Immature natural killer cell (primary cell): Measurements from ENCODE around the gene CYP27A1. TPM values are rescaled to one million over a fixed set of nuclear protein-coding genes. Genes with fewer than 3 reads are reported as not detected.
A peak's percentile ranks its signal among the peaks of the same experiment; 100 is the strongest.

Source experiments
- DNase-seq, 3 donors: peaks; one replicate each; pipeline ENCODE4 v3.0.0; 2022; ENCODE audit warnings: mixed read lengths in 1 of 3
- H3K27ac Mint-ChIP-seq, 6 donors: one replicate each; pipeline ENCODE4 v1.8.0; 2020; ENCODE audit warnings: mixed read lengths in 6 of 6, mild to moderate bottlenecking in 5 of 6, inconsistent platforms in 4 of 6, moderate library complexity in 3 of 6
- H3K27me3 Mint-ChIP-seq, 3 donors: one replicate each; pipeline ENCODE4 v1.8.0; 2020 to 2021; ENCODE audit warnings: low read depth in 3 of 3, mild to moderate bottlenecking in 3 of 3, mixed read lengths in 3 of 3, moderate library complexity in 3 of 3, inconsistent platforms in 1 of 3
- H3K36me3 Mint-ChIP-seq, 3 donors: one replicate each; pipeline ENCODE4 v1.8.0; 2020; ENCODE audit warnings: mixed read lengths in 3 of 3, inconsistent platforms in 2 of 3, mild to moderate bottlenecking in 2 of 3
- H3K4me1 Mint-ChIP-seq, 2 donors: one replicate each; pipeline ENCODE4 v1.8.0; 2020; ENCODE audit warnings: inconsistent platforms in 2 of 2, mild to moderate bottlenecking in 2 of 2, mixed read lengths in 2 of 2, moderate library complexity in 1 of 2
- H3K4me3 Mint-ChIP-seq, 5 donors: one replicate each; pipeline ENCODE4 v1.8.0; 2020; ENCODE audit warnings: mild to moderate bottlenecking in 5 of 5, mixed read lengths in 5 of 5, inconsistent platforms in 3 of 5, moderate library complexity in 3 of 5
- H3K9me3 Mint-ChIP-seq, 6 donors: one replicate each; pipeline ENCODE4 v1.8.0; 2020; ENCODE audit warnings: mild to moderate bottlenecking in 6 of 6, mixed read lengths in 6 of 6, inconsistent platforms in 4 of 6, moderate library complexity in 3 of 6
- polyA plus RNA-seq, 3 donors: library from polyadenylated mRNA; unstranded; fragments of 300-500 nt; fragmentation: Illumina TruSeq; gene quantifications; one replicate each; pipeline ENCODE4 v1.2.3, GENCODE V29; 2021

CYP27A1 gene
- polyA plus RNA-seq, 3 donors from 2014 or later: 0.34 to 0.60 TPM; not detected in 1

DNA sequence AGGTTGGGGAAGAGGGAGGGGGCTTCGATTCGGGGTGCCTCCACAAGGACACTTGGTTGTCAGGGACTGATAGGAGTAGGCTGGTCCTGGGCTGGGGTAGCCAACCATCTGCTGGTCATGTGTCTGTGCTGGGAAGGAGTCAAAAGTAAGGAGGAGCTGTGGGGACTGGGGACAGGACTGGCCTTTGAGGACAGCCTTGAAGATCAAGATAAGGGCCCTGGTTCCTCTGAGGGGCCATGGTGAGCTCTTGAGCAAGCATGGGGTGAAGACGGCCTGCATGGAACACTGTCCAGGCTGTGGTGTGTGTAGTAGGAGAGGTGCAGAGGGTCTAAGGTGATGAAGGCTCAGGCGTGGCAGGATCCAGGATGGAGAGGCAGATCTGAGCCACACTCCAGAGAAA, 1.7 kb downstream of the CYP27A1 start:
- DNase-seq: no peak
- Mint-ChIP-seq H3K4me1 (peaks cover 0 to 3% of the 10 kb centered on the region in 2 donors), H3K36me3 (peaks cover 3 to 7% (median 5%) of the 10 kb centered on the region in 3 donors), H3K27ac (no peak overlapping the region), H3K4me3 (no peak overlapping the region), H3K9me3 (peaks cover 0 to 4% (median 0%) of the 10 kb centered on the region in 6 donors), H3K27me3 (peaks cover 8 to 35% (median 28%) of the 10 kb centered on the region in 3 donors)

DNA sequence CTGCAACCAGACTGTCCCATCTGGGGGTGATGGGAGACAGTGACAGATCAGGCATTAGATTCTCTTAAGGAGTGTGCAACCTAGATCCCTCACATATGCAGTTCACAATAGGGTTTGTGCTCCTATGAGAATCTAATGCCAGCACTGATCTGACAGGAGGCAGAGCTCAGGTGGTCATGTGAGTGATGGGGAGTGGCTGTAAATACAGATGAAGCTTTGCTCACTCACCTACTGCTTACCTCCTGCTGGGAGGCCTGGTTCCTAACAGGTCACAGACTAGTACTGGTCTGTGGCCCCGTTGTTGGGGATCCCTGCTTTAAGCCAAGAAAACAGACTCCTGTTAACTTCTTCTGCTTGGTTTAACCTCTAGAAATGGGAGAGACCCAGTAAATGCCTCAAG, 3.2 kb downstream of the CYP27A1 start:
- Mint-ChIP-seq H3K27me3 (peaks cover 8 to 27% (median 24%) of the 10 kb centered on the region in 3 donors), H3K9me3 (peaks cover 0 to 4% (median 0%) of the 10 kb centered on the region in 6 donors), H3K4me3 (no peak overlapping the region), H3K36me3 (peaks cover 0 to 2% (median 0%) of the 10 kb centered on the region in 3 donors), H3K4me1 (peaks cover 0 to 3% of the 10 kb centered on the region in 2 donors), H3K27ac (no peak overlapping the region)
- DNase-seq: no peak

DNA sequence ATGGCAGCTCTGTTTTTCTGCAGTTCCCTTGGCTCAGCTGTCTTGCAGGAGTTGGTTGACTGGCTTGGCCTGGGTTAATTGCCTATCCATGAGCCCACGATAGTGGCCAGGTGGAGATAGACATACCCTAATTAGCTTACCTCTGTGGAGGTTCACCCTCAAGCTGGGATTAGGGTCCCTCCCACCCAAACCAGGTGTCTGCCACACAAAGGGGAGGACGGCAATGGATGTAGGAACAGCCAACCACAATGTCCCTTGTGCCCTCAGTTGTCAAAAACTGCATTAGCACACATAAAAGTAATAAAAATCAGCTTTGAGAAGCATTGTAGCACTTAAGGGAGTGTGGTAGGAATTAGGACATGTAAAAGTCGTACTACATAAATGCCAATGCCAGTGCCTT, 4.2 kb downstream of the CYP27A1 start:
- no peaks in the 10 kb centered on the region for H3K36me3 Mint-ChIP-seq
- H3K4me1 Mint-ChIP-seq: peaks cover 0 to 3% of the 10 kb centered on the region in 2 donors
- peaks cover 0 to 4% (median 0%) of the 10 kb centered on the region in 6 donors for H3K9me3 Mint-ChIP-seq
- peaks cover 8 to 24% (median 21%) of the 10 kb centered on the region in 3 donors for H3K27me3 Mint-ChIP-seq
- no peak for DNase-seq
- H3K27ac Mint-ChIP-seq: no peak overlapping the region
- no peak overlapping the region for H3K4me3 Mint-ChIP-seq

DNA sequence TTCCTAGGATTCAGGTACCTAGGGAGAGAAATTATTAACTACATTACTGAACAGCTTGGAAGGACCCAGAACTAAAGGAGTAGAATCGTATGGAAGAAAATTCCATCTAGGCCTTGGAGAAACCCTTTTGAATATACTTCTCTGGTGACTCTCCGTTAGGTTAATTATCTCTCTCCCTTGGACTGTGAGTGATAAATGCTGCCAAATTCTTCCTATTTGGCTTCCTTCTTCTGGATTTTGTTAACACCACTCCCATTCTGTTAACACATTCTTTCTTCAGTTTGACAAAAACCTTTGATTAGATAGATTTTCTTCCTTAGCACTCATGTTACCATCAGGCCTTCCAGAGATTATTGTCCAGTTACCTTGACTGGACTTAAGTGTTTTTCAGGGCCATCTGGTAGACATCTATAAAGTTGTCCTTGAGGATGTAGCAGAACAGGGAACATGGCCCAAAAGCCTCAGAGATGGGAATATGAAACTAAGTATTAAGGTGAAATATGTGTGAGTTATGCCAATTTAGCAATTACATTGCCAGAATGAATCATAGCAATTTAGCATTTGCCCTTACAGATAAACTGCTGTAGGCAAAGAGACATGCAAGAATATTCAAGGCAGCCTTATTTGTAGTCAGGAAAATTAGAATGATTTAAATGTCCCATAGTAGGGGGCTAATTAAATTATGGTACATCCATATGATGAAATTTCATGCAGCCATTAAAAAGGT, 6.7 kb downstream of the CYP27A1 start:
- Mint-ChIP-seq H3K4me3 (no peak overlapping the region), H3K9me3 (peaks cover 0 to 1% (median 0%) of the 10 kb centered on the region in 6 donors), H3K27me3 (peaks cover 2 to 11% (median 3%) of the 10 kb centered on the region in 3 donors), H3K27ac (no peak overlapping the region), H3K4me1 (no peaks in the 10 kb centered on the region), H3K36me3 (no peaks in the 10 kb centered on the region)
- DNase-seq: no peak

DNA sequence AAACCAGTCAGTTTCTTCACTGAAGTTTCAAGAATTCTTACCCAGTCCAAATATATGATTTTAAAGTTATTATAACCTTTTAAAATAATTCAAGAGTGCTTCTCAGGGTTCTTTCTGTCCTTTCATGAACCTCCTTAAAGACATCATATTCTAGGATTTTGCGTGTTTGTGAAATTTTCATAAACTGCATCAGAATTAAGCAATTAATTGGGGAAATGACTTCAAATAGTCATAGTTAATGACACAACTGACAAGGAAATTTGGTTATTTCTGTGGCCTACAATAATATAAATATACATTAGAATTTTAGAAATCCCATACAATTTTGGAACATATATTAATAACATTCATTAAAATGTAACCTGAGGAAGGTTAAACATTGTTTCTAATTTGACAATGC, 10.5 kb downstream of the CYP27A1 start:
- H3K9me3 Mint-ChIP-seq: no peaks in the 10 kb centered on the region
- peaks cover 3 to 6% (median 4%) of the 10 kb centered on the region in 3 donors for H3K27me3 Mint-ChIP-seq
- H3K4me1 Mint-ChIP-seq: no peaks in the 10 kb centered on the region
- no peak overlapping the region for H3K4me3 Mint-ChIP-seq
- no peak overlapping the region for H3K27ac Mint-ChIP-seq
- H3K36me3 Mint-ChIP-seq: no peaks in the 10 kb centered on the region
- DNase-seq: no peak

DNA sequence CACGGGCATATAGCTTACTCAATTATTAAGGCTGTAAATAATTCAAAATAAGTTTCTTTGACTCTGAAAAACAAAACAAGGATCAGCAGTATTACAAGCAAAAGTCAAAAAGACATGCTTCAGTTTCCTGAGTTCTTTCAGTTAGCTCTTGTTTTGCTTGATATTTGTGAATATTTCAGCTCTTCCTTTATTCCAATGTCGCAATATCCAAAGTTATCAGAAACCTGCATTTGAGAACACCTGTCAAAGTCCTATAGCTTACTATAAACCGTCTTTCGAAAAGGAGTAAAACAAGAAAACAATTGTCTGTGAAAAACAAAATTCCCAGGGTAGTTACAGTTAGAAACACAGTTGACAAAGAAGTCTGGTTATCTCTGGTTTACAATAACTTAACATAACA, 14.7 kb downstream of the CYP27A1 start:
- H3K27ac Mint-ChIP-seq: no peak overlapping the region
- no peaks in the 10 kb centered on the region for H3K9me3 Mint-ChIP-seq
- H3K27me3 Mint-ChIP-seq: peaks cover 2 to 5% (median 5%) of the 10 kb centered on the region in 3 donors
- no peak overlapping the region for H3K4me3 Mint-ChIP-seq
- H3K4me1 Mint-ChIP-seq: no peaks in the 10 kb centered on the region
- DNase-seq: no peak
- no peaks in the 10 kb centered on the region for H3K36me3 Mint-ChIP-seq

DNA sequence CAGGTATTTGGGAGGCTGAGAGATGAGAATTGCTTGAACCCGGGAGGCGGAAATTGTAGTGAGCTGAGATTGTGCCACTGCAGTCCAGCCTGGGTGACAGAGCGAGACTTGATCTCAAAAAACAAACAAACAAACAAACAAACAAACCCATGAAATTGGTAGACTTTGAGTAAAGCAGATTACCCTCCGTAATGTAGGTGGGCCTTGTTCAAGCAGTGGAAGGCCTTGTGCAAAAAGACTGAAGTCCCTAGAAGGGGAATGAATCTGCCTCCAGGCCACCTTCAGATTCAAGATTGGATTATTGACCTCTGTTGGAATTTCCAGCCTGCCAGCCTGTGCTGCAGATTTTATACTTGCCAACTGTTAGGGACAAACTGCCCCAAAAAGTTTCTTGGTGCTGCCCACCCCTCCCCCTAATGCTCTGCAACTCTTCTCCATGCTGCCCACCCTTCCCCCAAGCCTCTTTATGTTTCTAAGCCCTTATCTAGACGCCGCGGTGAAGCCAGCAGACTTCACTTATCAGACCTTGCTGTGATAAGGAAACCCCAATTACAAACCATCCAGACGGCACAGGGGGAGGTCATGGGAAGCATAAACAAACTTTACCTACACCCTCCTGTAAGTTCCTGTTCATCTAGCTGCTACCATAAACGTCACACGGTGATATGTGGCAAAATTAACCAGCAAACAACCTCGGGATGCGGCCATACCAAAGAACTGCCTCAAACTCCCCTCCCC, 17.0 kb downstream of the CYP27A1 start:
- H3K4me3 Mint-ChIP-seq: no peak overlapping the region
- H3K36me3 Mint-ChIP-seq: no peaks in the 10 kb centered on the region
- DNase-seq: no peak
- peaks cover 0 to under 1% (median 0%) of the 10 kb centered on the region in 6 donors for H3K9me3 Mint-ChIP-seq
- no peak overlapping the region for H3K27ac Mint-ChIP-seq
- peaks cover 4 to 5% of the 10 kb centered on the region in 2 donors for H3K4me1 Mint-ChIP-seq
- peaks cover 4 to 10% (median 6%) of the 10 kb centered on the region in 3 donors for H3K27me3 Mint-ChIP-seq

DNA sequence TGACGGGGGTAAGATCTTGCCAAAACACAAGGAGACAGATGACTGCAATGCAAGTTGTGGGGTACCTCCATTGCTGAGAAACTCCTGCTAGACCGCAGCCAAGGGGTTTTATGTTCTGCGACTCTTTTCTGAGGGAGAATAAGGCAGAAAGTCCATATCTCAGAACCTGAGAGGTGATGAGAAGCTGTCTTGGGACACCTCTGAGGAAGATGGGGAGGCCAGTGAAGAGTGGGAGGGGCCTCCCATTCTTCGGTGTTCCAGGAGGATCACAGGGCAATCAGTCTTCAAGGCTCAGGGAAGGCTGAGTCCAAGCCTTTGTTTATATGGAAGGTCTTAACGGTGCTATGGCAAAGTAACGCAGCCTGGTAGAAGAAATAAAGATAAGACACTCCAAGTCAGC, 18.0 kb downstream of the CYP27A1 start:
- Mint-ChIP-seq H3K4me1 (peaks cover 4 to 5% of the 10 kb centered on the region in 2 donors), H3K27me3 (peaks cover 9 to 15% (median 10%) of the 10 kb centered on the region in 3 donors), H3K36me3 (peaks cover 0 to 3% (median 0%) of the 10 kb centered on the region in 3 donors), H3K4me3 (no peak overlapping the region), H3K27ac (no peak overlapping the region), H3K9me3 (peaks cover 0 to 11% (median 7%) of the 10 kb centered on the region in 6 donors)
- no peak for DNase-seq

DNA sequence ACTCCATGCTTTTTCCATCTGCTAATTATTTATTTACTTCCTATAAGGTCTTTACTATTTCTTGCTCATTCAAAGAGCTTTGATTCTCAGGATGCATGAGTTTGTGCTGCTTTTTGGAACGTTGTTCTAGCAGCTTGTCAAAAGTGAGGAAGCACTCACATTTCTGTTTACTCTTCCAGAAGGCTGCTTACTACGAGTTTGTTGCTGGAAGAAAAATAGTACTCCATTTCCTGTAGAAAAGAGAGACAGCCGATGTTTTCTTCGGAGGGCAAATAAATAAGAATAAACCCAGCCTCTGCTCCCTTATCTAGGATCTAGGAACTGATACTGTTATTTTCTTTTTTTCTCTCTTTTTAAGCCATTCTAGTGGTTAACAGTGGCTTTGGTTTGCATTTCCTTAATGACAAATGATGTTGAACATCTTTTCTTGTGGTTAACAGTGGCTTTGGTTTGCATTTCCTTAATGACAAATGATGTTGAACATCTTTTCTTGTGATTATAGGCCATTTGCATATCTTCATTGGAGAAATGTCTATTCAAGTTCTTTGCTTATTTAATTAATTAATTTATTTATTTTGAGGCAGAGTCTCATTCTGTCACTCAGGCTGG, 20.5 kb downstream of the CYP27A1 start:
- H3K4me3 Mint-ChIP-seq: no peak overlapping the region
- peaks cover 0 to 7% (median 0%) of the 10 kb centered on the region in 3 donors for H3K36me3 Mint-ChIP-seq
- H3K4me1 Mint-ChIP-seq: peaks cover 4 to 5% of the 10 kb centered on the region in 2 donors
- peaks cover 10 to 16% (median 12%) of the 10 kb centered on the region in 3 donors for H3K27me3 Mint-ChIP-seq
- H3K9me3 Mint-ChIP-seq: peaks cover 0 to 17% (median 9%) of the 10 kb centered on the region in 6 donors
- no peak overlapping the region for H3K27ac Mint-ChIP-seq
- peak in 2 of 3 donors; percentile 0 to 13 for DNase-seq

DNA sequence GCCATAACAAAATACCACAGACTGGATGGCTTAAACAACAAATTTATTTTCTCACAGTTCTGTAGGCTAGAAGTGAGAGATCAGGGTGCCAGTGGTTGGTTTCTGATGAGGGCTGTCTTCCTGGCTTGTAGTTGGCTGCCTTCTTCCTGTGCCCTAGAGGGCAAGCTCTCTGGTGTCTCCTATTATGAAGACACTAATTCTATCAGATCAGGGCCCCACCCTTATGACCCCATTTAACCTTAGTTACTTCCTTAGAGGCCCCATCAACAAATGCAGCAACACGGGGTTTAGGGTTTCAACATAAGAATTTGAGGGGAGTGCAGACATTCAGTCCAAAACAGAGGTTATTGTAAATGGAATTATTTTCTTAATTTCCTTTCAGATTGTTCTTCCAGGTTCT, 22.9 kb downstream of the CYP27A1 start:
- Mint-ChIP-seq H3K36me3 (peaks cover 0 to 7% (median 0%) of the 10 kb centered on the region in 3 donors), H3K27me3 (peaks cover 7 to 22% (median 13%) of the 10 kb centered on the region in 3 donors), H3K9me3 (peaks cover 0 to 17% (median 9%) of the 10 kb centered on the region in 6 donors), H3K4me1 (peaks cover 4 to 5% of the 10 kb centered on the region in 2 donors), H3K27ac (no peak overlapping the region), H3K4me3 (no peak overlapping the region)
- no peak for DNase-seq

DNA sequence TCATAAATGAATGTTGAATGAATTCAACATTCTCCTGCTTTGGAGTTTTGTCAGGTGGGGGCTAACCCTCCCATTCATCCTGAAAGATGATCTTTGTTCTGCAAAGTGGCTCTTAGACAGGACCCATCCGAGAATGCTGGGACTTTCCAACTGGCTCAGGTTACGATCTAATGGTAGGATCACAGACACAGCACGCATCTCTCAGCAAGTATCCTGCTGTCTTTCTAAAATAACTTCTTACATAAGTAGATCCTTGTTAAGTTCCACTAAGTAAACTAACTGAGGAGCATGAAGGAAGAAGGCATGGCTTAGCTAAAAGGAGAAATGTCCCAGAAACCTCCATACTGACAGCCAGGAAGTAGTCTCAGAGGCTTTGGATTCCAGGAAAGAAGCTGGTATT, 23.7 kb downstream of the CYP27A1 start:
- H3K36me3 Mint-ChIP-seq: peaks cover 0 to 7% (median 0%) of the 10 kb centered on the region in 3 donors
- peaks cover 4 to 5% of the 10 kb centered on the region in 2 donors for H3K4me1 Mint-ChIP-seq
- peaks cover 7 to 22% (median 13%) of the 10 kb centered on the region in 3 donors for H3K27me3 Mint-ChIP-seq
- H3K27ac Mint-ChIP-seq: no peak overlapping the region
- H3K9me3 Mint-ChIP-seq: peaks cover 0 to 17% (median 9%) of the 10 kb centered on the region in 6 donors
- DNase-seq: no peak
- H3K4me3 Mint-ChIP-seq: no peak overlapping the region

DNA sequence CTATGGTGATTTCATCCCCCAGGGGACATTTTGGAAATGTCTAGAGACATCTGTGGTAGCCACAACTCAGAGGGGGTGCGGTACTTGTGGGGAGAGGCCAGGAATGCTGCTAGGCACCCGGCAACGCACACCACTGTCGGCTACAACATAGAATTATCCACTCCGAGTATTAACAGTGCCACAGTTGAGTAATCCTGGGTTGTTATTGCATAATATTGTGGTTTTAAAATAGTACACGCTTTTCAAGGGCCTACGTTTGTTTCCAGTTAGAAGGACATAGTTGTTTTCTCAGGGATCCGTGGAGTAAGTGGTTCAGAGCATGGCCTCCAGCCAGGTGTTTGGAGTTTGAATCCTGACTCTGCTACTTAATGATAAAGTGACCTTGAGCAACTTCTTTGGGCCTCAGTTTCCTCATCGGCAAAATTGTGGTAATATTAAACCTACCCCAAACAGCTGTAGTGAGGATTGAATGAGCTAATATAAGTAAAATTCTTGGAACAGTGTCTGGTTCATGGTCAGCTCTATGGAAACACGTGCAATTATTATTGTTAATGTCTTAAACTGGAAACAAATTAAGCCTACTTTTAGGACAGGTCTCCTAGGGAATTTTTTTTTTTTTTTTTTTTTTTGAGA, 24.5 kb downstream of the CYP27A1 start:
- H3K9me3 Mint-ChIP-seq: peaks cover 0 to 17% (median 9%) of the 10 kb centered on the region in 6 donors
- DNase-seq: no peak
- peaks cover 0 to 7% (median 0%) of the 10 kb centered on the region in 3 donors for H3K36me3 Mint-ChIP-seq
- H3K4me1 Mint-ChIP-seq: peaks cover 4 to 5% of the 10 kb centered on the region in 2 donors
- H3K4me3 Mint-ChIP-seq: no peak overlapping the region
- H3K27me3 Mint-ChIP-seq: peaks cover 7 to 26% (median 13%) of the 10 kb centered on the region in 3 donors
- no peak overlapping the region for H3K27ac Mint-ChIP-seq

DNA sequence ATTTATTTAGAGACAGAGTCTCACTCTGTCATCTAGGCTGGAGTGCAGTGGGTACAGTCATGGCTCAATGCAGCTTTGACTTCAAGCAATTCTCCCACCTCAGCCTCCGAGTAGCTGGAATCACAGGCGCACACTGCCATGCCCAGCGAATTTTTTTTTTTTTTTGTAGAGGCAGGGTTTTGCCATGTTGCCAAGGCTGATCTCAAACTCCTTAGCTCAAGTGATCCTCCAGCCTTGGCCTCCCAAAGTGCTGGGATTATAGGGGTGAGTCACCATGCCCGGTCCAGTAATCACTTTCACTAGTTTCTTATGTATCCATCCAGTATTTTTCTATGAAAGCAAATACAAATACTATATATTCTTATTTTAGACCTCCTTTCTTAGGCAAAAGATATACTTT, 25.7 kb downstream of the CYP27A1 start:
- H3K27me3 Mint-ChIP-seq: peaks cover 3 to 23% (median 11%) of the 10 kb centered on the region in 3 donors
- no peak overlapping the region for H3K4me3 Mint-ChIP-seq
- no peak for DNase-seq
- peaks cover 0 to 17% (median 9%) of the 10 kb centered on the region in 6 donors for H3K9me3 Mint-ChIP-seq
- H3K27ac Mint-ChIP-seq: no peak overlapping the region
- H3K36me3 Mint-ChIP-seq: peaks cover 0 to 7% (median 0%) of the 10 kb centered on the region in 3 donors
- H3K4me1 Mint-ChIP-seq: peaks cover 0 to under 1% of the 10 kb centered on the region in 2 donors
